ENCODE results near the gene MYT1.

MYT1 gene

DNA sequence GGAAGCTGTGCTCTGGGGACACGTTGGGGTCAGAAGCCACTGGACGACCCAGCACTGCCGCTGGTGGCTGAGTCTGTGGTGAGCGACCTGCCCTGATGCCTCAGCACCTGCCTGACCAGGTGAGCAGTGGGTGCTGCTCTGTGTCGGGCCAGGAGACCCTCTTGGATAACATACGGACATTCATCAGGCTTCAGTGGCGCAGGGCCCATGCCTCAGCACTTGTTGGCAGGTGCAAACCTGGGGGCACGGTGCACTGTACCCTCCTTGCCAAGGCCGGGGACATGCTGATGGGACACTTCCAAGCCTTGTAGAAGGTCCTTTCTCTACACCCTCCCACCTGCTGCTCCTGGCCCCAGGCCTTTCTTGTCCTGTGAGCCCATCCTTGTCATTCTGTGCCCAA lies 34.1 kb downstream of the MYT1 start:
- TF ChIP-seq, protein P1, sequence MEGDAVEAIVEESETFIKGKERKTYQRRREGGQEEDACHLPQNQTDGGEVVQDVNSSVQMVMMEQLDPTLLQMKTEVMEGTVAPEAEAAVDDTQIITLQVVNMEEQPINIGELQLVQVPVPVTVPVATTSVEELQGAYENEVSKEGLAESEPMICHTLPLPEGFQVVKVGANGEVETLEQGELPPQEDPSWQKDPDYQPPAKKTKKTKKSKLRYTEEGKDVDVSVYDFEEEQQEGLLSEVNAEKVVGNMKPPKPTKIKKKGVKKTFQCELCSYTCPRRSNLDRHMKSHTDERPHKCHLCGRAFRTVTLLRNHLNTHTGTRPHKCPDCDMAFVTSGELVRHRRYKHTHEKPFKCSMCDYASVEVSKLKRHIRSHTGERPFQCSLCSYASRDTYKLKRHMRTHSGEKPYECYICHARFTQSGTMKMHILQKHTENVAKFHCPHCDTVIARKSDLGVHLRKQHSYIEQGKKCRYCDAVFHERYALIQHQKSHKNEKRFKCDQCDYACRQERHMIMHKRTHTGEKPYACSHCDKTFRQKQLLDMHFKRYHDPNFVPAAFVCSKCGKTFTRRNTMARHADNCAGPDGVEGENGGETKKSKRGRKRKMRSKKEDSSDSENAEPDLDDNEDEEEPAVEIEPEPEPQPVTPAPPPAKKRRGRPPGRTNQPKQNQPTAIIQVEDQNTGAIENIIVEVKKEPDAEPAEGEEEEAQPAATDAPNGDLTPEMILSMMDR (IDR thresholded peaks at IDR 0.05; ENCODE audit: extremely low read depth, missing control alignments), result no peak
- DNase-seq (ENCODE audit: low spot score), result no peak

DNA sequence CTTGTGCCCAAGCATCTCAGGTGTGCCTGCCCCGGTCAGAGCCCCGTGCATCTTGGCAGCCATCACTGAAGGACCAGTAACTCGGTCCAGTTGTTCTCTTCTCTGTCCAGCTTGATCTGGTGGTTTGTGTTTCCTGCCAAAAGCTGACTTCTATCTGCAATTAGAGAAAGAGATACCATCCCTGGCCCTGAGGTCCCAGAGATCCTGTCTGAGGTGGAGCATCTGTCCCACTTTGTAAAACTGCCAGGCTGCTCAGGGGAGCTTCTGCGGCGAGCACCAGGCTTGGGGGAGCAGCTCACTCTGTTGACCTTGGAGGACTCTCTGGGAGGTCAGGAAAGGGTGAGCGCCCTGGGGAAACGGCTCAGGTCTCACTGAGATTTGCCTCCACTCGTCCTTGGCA lies 35.1 kb downstream of the MYT1 start:
- TF ChIP-seq, protein P1 (IDR thresholded peaks at IDR 0.05; ENCODE audit: extremely low read depth, missing control alignments), result no peak

DNA sequence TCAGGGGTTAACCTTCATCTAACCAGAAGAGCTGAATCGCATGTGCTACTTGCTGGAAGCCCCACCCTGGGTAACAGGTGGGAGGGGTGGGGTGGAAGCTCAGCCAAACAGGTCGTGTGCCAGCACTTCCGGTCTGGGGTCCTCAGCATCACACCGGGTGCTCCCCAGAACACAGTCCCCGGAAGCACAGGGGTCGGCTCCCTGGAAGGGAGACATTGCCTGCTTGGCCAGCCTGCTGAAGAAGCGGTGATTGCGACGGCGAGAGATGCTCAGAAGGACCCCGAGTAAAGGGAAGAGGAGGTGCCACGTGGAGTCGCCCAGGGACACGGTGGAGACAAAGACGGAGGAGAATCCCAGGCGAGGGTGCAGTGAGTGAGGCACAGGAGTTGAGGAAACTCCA lies 36.5 kb downstream of the MYT1 start:
- no peak for DNase-seq (ENCODE audit: low spot score)

More for the DNA sequence above, 35.1 kb downstream of the MYT1 start:
- no peak for DNase-seq (ENCODE audit: low spot score)

DNA sequence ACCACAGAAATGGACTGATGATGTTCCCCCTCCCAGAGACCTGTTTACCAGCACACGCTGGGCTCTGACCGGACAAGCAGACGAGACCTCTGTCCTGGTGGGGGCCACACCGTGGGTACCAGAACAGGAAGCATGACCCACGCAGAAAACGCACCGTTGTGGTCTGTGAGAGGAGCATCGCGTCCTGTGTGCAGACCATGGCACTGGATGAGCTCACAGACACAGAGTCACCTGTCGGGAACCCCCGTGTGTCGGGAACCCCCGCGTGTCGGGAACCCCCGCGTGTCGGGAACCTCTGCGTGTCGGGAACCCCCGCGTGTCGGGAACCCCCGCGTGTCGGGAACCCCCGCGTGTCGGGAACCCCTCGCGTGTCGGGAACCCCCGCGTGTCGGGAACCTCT lies 37.4 kb downstream of the MYT1 start:
- TF ChIP-seq, protein P1 (IDR thresholded peaks at IDR 0.05; ENCODE audit: extremely low read depth, missing control alignments), result no peak

More for the DNA sequence above, 36.5 kb downstream of the MYT1 start:
- TF ChIP-seq, protein P1 (IDR thresholded peaks at IDR 0.05; ENCODE audit: extremely low read depth, missing control alignments), result no peak

DNA sequence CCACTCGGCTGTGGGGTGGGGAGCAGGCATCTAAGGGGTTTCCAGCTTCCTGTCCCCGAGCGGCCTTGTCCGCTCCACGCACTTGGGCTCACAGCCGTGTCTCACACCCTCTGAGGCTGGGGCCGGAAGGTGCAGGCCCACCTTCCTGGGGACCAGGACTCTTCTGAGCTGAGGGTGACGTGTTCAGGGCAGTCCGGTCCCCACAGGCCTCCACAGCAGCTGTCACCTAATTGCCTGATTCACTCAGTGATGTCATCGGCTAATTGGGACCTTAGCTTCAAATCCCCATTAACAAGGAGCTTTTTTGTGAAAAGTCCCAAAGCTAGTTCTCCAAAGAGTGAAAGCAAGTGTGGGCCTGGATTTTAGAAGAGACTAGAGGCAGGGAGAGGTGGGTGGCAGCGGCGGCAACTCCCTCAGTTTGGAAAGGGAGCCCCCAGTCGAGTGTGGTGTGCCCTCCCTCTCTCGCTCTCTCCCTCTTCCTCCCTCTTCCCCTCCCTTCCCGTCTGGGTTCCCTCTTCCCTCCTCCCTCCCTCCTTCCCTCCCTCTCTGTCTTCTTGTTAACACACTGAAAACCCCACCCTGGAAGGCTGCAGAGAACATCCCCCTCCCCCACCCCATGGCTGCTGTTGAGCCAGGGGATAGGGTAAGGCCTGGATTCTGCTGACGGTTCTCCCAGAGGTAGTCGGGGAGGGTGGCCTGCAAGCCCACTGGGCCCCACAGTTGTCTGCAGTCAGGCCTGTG lies 39.0 kb downstream of the MYT1 start:
- DNase-seq (ENCODE audit: low spot score), result no peak
- TF ChIP-seq, protein P1 (IDR thresholded peaks at IDR 0.05; ENCODE audit: extremely low read depth, missing control alignments), result no peak

More for the DNA sequence above, 37.4 kb downstream of the MYT1 start:
- no peak for DNase-seq (ENCODE audit: low spot score)

DNA sequence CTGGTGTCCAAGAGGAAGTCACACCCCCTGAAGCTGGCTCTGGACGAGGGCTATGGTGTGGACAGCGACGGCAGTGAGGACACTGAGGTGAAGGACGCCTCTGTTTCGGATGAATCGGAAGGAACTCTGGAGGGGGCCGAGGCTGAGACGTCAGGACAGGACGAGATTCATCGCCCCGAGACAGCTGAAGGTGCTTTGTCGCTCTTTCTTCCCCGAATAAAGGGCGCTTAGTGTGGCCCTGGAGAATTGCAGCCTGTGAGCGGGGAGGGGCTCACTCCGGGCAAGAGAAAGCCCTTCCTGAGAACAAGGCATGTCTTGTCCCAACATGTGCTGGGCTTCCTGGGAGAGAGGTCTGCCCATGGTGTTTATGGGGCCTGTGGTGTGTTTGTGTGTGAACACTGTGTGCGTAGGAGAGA lies 41.4 kb downstream of the MYT1 start:
- TF ChIP-seq, protein P1 (IDR thresholded peaks at IDR 0.05; ENCODE audit: extremely low read depth, missing control alignments), result no peak
- no peak for DNase-seq (ENCODE audit: low spot score)

DNA sequence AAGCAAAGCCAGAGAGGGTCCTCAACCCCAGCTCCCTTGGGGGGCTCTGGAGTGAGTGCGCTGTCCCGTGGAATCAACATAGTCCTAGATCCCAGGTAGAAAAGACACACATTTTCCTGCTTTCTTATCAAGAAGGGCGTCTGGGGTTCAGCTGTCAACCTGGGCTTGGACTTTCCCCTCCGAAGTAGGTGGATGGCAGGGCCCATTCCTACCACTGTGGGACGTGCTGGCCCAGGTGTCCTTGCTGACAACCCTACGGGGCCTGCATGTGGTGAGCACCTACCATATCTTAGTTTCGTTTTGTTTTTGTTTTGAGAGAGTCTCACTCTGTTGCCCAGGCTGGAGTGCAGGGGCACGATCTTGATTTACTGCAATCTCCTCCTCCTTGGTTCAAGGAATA lies 42.4 kb downstream of the MYT1 start:
- DNase-seq (ENCODE audit: low spot score), result no peak
- TF ChIP-seq, protein P1 (IDR thresholded peaks at IDR 0.05; ENCODE audit: extremely low read depth, missing control alignments), result no peak
